Measurements from ENCODE around the gene AP1S2.

DNA sequence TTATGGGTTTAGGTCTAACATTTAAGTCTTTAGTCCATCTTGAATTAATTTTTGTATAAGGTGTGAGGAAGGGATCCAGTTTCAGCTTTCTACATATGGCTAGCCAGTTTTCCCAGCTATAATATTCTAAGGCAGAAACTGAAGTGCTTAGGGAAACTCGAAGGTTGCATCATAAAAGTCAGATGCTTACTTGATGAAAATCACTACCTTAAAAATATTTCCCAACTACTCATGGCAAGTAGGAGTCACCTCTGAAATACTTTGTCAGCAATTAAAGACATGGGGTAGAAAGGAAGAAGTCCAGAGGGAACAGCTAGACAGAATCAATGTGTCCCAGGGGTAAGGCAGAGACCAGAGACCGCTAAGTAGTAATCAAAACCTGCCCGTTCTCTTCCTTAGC, 6.3 kb upstream of the AP1S2 start:
- TF ChIP-seq HDAC6 (IDR thresholded peaks at IDR 0.05; ENCODE audit: low read depth, low read length) = no peak
- no peak for TF ChIP-seq CTCF (IDR thresholded peaks at IDR 0.05 in 2 of 3, conservative IDR thresholded peaks at IDR 0.05 in 1 of 3; ENCODE audit: insufficient read depth in 2 of 3, low read depth in 1 of 3, low read length in 3 of 3)
- no peak for TF ChIP-seq CEBPB (tag; IDR thresholded peaks at IDR 0.05)
- TF ChIP-seq NFE2 (IDR thresholded peaks at IDR 0.05; ENCODE audit: low read depth) = no peak
- no peak for TF ChIP-seq EP300 (IDR thresholded peaks at IDR 0.05; ENCODE audit: low read length)
- TF ChIP-seq CREB1 (IDR thresholded peaks at IDR 0.05) = no peak
- no peak for TF ChIP-seq CREB1 (CRISPR knock-in tag; IDR thresholded peaks at IDR 0.05)
- TF ChIP-seq NR2F6 (CRISPR knock-in tag; IDR thresholded peaks at IDR 0.05) = no peak
- TF ChIP-seq, protein P1, sequence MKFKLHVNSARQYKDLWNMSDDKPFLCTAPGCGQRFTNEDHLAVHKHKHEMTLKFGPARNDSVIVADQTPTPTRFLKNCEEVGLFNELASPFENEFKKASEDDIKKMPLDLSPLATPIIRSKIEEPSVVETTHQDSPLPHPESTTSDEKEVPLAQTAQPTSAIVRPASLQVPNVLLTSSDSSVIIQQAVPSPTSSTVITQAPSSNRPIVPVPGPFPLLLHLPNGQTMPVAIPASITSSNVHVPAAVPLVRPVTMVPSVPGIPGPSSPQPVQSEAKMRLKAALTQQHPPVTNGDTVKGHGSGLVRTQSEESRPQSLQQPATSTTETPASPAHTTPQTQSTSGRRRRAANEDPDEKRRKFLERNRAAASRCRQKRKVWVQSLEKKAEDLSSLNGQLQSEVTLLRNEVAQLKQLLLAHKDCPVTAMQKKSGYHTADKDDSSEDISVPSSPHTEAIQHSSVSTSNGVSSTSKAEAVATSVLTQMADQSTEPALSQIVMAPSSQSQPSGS (CRISPR knock-in tag; IDR thresholded peaks at IDR 0.05) = no peak
- no peak for TF ChIP-seq HMBOX1 (IDR thresholded peaks at IDR 0.05)
- no peak for TF ChIP-seq ETV1 (tag; conservative IDR thresholded peaks at IDR 0.05; ENCODE audit: low read depth)
- no peak for TF ChIP-seq SRF (CRISPR knock-in tag; IDR thresholded peaks at IDR 0.05)
- no peak for TF ChIP-seq TAF1 (IDR thresholded peaks at IDR 0.05; ENCODE audit: control insufficient read depth, extremely low read depth, insufficient read depth, low read length, severe bottlenecking)
- TF ChIP-seq, protein P2, sequence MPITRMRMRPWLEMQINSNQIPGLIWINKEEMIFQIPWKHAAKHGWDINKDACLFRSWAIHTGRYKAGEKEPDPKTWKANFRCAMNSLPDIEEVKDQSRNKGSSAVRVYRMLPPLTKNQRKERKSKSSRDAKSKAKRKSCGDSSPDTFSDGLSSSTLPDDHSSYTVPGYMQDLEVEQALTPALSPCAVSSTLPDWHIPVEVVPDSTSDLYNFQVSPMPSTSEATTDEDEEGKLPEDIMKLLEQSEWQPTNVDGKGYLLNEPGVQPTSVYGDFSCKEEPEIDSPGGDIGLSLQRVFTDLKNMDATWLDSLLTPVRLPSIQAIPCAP (CRISPR knock-in tag; IDR thresholded peaks at IDR 0.05; ENCODE audit: borderline replicate concordance) = no peak
